Brain microvascular endothelial cell (primary cell): ENCODE measurements around the gene FAM53A.
"Not testable (repeated sequence)": the region's sequence is repeated elsewhere in the genome, so short reads cannot be mapped to it uniquely, and the experiment has no call there.

ENCODE experiments used
- DNase-seq: peaks from one replicate; pipeline ENCODE4 v3.0.0-alpha.2; 2020
- H3K27ac ChIP-seq: fragments of 250-450 bp; sonication (Bioruptor Pico); 2 replicates; pipeline ENCODE4 v1.5.1; 2020; ENCODE audit warnings: mild to moderate bottlenecking, moderate library complexity
- H3K27me3 ChIP-seq: fragments of 250-450 bp; sonication (Bioruptor Pico); replicated peaks from 2 replicates; pipeline ENCODE4 v1.5.1; 2020; ENCODE audit warnings: mild to moderate bottlenecking
- H3K36me3 ChIP-seq: fragments of 250-450 bp; sonication (Bioruptor Pico); replicated peaks from 2 replicates; pipeline ENCODE4 v1.5.1; 2020; ENCODE audit warnings: mild to moderate bottlenecking
- H3K4me3 ChIP-seq: 2 replicates; pipeline ENCODE4 v1.5.1; 2011; ENCODE audit warnings: low read depth, mild to moderate bottlenecking, control low read depth, low read length, moderate library complexity
- CTCF ChIP-seq: IDR thresholded peaks from 2 replicates; pipeline ENCODE4 v1.5.1; 2011; ENCODE audit warnings: low read depth, mild to moderate bottlenecking, moderate library complexity, low read length, control low read depth, inconsistent platforms; ENCODE audit errors: missing control alignments
- in situ Hi-C: cut with HindIII; loops from 2 replicates; pipeline ENCODE4 v1.10.0; 2017; ENCODE audit warnings: low sequenced_read_pairs, low pct_ligation_motif_present

The FAM53A gene

GRCh38 chr4:1643971-1644735 is 40.0 kb downstream of the FAM53A start:
- Histone ChIP-seq H3K36me3 (no peaks in the 10 kb centered on the region), H3K27me3 (no peaks in the 10 kb centered on the region), H3K27ac (no peak overlapping the region), H3K4me3 (no peak overlapping the region)
- TF ChIP-seq CTCF, result no peak
- in situ Hi-C loops, result no loop called here
- no peak for DNase-seq

DNA sequence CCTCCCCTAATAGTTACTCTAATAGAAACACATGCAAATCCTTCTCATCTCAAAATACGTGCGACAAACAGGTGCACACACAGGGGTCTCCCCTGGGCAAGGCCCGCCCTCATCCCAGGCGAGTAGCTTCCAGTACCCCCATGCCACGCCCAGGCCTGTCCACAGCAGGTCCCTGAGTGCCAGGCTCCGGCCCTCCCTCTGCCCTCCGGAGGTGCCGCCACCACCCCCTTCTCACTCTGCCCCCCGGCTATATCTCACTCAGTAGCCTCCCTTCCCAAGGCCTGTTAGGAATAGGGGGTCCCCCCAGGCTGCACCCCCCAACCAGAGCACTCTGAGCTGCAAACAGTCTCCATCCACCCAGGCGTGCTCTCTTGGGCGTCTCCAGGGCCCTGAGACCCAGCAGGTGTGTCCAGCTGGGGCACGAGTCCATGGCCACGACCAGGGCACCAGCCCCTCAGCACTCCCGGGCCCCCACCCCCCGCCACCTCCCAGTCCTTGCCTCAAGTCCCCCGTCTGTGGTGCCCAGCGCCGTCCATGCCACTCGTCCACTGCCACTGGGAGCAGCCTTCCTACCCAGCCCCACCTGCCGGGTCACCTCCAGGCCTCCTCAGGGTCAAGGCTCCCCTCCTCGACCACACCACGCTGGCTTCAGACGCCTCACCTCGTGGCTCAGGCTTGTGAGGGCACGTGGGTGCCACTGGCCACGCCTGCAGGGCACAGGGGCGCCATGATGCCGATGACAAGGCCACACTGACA is 41.7 kb downstream of the FAM53A start:
- no peak for TF ChIP-seq CTCF
- DNase-seq, result no peak
- in situ Hi-C loops, result no loop called here
- Histone ChIP-seq H3K27ac (no peak overlapping the region), H3K36me3 (no peaks in the 10 kb centered on the region), H3K27me3 (no peaks in the 10 kb centered on the region), H3K4me3 (no peak overlapping the region)

GRCh38 chr4:1641671-1642070 is 42.4 kb downstream of the FAM53A start:
- Histone ChIP-seq H3K4me3 (no peak overlapping the region), H3K27ac (no peak overlapping the region), H3K36me3 (no peaks in the 10 kb centered on the region), H3K27me3 (no peaks in the 10 kb centered on the region)
- in situ Hi-C loops, result no loop called here
- DNase-seq, result no peak
- TF ChIP-seq CTCF, result no peak

- H3K27me3 ChIP-seq, H3K4me3 ChIP-seq, H3K27ac ChIP-seq, H3K36me3 ChIP-seq, DNase-seq, in situ Hi-C loops: not testable (repeated sequence)
Measured at GRCh38 chr4:1640716-1641503, 43.2 kb downstream of the FAM53A start.

DNA sequence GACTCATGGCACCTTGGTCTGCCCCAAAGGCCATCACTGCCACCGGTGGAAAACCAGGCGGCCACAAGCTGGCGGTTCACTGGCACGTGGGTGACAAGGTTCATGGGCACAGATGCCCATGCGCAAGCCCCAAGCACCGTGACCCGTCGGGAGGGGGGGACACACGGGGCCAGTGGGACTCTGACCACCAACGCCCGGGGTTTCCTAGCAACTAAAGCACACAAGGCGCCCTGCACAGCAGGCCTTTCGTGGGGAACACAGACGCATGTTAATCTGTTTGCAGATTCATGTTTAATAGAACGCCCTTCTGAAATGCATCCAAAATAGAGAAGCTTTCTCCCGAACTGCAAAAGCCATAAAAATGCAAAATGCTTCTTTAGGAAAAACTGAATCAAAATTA is 43.9 kb downstream of the FAM53A start:
- Histone ChIP-seq H3K36me3 (no peaks in the 10 kb centered on the region), H3K4me3 (no peak overlapping the region), H3K27ac (no peak overlapping the region), H3K27me3 (no peaks in the 10 kb centered on the region)
- DNase-seq, result no peak
- in situ Hi-C loops, result no loop called here
- no peak for TF ChIP-seq CTCF

DNA sequence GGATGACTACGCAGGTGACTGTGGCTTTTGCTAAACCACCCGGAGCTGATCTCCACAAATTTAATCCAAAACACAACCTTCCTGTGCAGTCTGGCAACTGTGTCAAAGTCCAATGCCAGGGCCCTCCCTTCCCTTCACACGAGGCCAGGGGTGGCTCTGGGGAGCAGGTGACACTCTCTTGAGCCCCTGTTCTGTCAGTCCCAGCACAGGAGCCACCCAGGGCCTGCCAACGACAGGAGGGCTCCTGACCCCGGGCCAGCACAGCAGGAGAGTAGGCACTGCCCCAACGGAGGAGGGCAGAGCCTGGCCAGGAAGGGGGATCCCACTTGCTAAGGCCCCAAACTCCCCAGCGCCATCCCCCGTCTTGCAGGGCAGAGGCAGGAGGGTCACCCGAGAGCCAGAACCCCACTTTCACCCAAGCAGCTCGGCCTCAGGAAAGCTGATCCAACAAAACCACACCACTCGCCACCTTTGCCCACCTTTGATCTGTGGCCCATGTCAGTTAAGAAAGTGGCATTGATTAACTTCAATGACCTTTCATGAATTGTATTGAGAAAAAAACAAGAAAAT is 44.7 kb downstream of the FAM53A start:
- H3K27ac ChIP-seq, result no peak overlapping the region
- H3K36me3 ChIP-seq, result no peaks in the 10 kb centered on the region
- no peak overlapping the region for H3K4me3 ChIP-seq
- no peak for TF ChIP-seq CTCF
- DNase-seq, result no peak
- no peaks in the 10 kb centered on the region for H3K27me3 ChIP-seq
- in situ Hi-C loops, result no loop called here
